ENCODE results near the gene UBALD1.
"Not testable (repeated sequence)": the region's sequence is repeated elsewhere in the genome, so short reads cannot be mapped to it uniquely, and the experiment has no call there.

The UBALD1 gene

GRCh38 chr16:4593086-4593485 is 21.6 kb downstream of the UBALD1 start:
- no peak for DNase-seq

GRCh38 chr16:4591706-4592470 is 22.8 kb downstream of the UBALD1 start:
- no peak for DNase-seq

- no peak for DNase-seq
Observed at GRCh38 chr16:4591191-4591590, 23.5 kb downstream of the UBALD1 start.

GRCh38 chr16:4588961-4589360 is 25.7 kb downstream of the UBALD1 start:
- no peak for DNase-seq

GRCh38 chr16:4588386-4588785 is 26.3 kb downstream of the UBALD1 start:
- no peak for DNase-seq

- DNase-seq, result no peak
Observed at GRCh38 chr16:4586291-4586690, 28.4 kb downstream of the UBALD1 start.

DNA sequence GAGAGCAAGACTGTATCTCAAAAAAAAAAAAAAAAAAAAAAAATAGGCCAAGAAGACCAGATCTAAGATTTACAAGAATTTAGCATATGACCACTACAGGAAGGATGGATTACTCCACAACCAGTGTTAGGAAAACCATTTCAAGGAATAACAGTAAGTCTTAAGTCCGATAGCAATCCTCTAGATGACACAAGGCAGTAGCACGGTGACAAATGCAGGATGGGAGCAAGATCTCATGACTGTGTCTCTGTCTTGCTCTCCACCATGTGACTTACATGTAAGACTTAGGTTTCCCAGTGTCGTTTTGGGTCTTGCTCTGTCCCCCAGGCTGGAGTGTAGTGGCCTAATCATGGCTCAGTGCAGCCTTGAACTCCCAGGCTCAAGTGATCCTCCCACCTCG is 30.8 kb downstream of the UBALD1 start:
- no peak for DNase-seq

DNA sequence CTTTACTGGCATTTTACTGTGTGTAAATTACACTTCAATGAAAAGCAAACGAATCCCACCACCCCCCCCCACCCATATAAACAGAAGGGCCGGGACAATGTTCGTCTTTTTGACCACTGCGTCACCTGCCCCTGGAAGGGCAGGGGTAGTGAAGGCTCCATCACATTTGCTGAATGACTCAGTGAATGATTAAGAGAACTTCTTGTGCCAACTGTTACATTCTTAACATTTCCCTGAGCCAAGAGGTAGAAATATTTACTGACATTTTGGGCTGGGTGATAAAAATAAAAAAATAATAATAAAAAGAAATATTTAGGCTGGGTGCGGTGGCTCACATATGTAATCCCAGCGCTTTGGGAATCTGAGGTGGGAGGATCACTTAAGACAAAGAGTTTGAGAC is 34.4 kb downstream of the UBALD1 start:
- DNase-seq, result no peak

- no peak for DNase-seq
Observed at GRCh38 chr16:4578961-4579530, 35.6 kb downstream of the UBALD1 start.

GRCh38 chr16:4576008-4576407 is 38.7 kb downstream of the UBALD1 start:
- no peak for DNase-seq

DNA sequence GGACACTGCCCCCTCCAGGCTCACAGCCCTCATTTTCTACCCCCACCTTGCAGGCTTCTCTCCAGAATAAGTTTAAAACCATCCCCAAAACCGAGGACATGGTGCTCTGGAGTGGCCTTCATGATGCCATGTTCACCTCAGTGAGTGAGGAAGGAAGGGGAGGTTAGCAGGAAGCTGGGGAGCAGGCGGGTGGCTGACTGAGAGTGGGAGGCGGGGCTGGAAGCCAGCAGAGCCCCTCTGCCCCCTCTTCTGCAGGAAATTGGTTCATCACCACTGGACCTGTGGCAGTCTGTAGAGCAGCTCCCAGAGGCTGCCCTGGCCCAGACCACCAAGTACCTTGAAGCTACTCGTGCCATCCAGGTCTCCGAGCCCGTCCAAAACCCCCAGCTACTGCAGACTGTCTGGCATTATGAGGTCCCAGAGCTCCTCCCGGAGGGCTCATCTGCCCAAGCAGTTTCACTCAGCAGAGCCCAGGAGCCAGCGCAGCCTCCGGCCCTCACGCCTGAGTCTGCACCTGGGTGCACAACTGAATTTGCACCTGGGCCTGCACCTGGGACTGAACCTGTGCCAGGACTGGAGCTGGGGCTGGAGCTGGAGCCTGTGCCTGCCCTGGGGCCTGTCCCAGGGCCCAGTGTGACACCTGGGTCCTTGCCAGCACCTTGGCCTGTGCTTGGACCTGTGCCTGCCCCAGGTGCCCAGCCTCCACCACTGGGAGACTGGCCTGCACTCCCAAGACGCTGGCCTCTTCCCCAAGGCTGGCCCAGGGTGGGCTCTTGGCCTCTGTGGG is 39.6 kb downstream of the UBALD1 start:
- no peak for DNase-seq

- DNase-seq, result not testable (repeated sequence)
Observed at GRCh38 chr16:4573926-4574325, 40.8 kb downstream of the UBALD1 start.

DNA sequence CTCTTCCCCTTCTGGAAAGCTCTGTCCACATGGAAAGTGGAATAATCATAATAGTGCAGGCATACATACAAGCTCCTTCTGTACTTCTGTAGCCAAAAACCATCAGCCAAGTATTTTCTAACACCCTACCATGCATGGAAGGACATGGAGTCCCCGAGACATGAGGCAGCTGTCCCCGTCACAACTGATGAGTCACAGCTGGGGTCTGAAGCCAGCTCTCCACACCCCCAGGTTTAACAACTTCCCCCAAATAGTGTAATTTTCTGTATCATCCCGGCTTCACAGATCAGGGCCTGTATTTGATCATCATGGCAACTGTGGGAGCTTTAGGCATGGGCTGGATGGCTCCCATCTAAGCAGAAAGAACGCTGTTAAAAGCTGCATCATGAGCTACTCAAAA is 42.0 kb downstream of the UBALD1 start:
- no peak for DNase-seq

DNA sequence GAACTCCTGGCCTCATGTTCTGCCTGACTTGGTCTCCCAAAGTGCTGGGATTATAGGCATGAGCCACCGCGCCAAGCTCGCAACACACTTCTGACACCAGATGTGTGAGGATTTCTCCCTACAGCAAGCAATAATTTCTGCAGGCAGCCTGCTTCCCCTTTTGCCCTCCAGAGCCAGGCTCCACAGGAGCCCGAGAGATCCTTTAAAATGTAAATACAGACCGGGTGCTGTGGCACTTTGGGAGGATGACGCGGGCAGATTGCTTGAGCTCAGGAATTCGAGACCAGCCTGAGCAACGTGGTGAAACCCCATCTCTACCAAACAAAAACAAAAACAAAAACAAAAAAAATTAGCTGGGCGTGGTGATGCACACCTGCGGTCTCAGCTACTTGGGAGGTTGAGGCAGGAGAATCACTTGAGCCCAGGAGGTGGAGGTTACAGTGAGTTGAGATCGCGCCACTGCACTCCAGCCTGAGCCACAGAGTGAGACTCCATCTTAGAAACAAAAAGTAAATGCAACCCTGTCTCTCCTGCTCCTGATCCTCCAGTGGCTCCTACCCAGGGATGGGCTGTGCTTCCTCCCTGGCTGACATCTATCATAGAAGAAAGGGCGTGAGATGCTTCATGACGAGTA is 43.9 kb downstream of the UBALD1 start:
- no peak for DNase-seq

DNA sequence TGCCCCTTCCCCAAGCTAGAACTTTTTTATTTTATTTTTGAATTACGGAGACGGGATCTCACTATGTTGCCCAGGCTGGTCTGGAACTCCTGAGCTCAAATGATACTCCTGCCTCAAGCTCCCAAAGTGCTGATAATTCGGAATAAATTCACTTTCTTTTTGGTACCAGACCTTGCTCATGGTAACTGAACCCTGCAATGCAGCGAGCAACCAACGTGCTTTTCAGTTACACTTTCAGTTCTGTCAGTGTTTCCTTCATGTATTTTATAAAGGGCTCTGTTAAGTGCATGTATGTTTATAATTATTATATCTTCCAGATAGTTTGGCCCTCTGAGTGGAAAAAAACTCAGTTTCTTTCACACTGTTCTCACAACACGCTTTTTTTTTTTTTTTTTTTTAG is 44.6 kb downstream of the UBALD1 start:
- no peak for DNase-seq

GRCh38 chr16:4566144-4566543 is 48.5 kb downstream of the UBALD1 start:
- DNase-seq, result no peak

- DNase-seq, result no peak
Observed at GRCh38 chr16:4564661-4565267, 49.9 kb downstream of the UBALD1 start.

DNA sequence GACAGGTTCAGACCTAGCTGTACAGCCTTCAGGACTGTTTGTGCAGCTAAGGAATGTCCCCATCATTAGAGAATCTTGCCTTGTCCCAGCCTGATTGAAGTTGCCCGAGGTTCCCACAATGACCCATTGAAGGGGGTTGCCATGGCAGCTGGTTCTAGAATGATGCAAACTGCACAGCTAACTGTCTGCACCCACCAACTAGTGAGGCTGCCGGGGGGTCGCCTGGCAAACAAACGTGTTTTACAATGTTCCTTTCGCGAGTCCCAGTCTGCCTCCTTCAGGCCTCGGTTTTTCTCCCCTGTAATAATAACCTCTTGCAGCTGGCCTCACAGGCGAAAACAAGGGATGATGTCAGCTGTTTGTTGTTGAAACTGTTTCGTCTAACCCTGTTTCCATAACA is 53.1 kb downstream of the UBALD1 start:
- no peak for DNase-seq

All from CD4-positive, alpha-beta T cell treated with Interleukin-4 for 4 hours (primary cell).